B cell (primary cell): ENCODE results near the gene RERE. TPM values are rescaled to one million over a fixed set of nuclear protein-coding genes. Genes with fewer than 3 reads are reported as not detected.
A peak's percentile ranks its signal among the peaks of the same experiment; 100 is the strongest.

Experiments used
- ATAC-seq: fragments of 200-7000 bp; cut with Tn5 transposase; one replicate; pipeline ENCODE4 v1.10.0; 2021; ENCODE audit warnings: low read depth, mild to moderate bottlenecking, moderate number of reproducible peaks, moderate library complexity
- CTCF ChIA-PET: fragments of 350-600 bp; sonication (Branson Sonifier 250); formaldehyde crosslinking; loops from one replicate; lab custom pipeline; 2021; ENCODE audit warnings: antibody characterized with exemption, inconsistent platforms; lab: Charles Lee
- POLR2A ChIA-PET: fragments of 350-600 bp; sonication (Branson Sonifier 250); formaldehyde crosslinking; loops from one replicate; lab custom pipeline; 2021; ENCODE audit warnings: antibody characterized with exemption; lab: Charles Lee
- DNase-seq: peaks from one replicate; pipeline ENCODE4 v3.0.0; 2013
- H2AFZ ChIP-seq: 2 replicates; pipeline ENCODE4 v1.6.1; 2012; ENCODE audit warnings: mild to moderate bottlenecking, low read depth, low read length; ENCODE audit not compliant: insufficient read depth, poor library complexity, severe bottlenecking
- H3K27ac ChIP-seq, 2 donors: 1 replicate in 1 of 2; 2 replicates in 1 of 2; pipeline ENCODE4 v1.5.1; 2012 to 2013; ENCODE audit warnings: low read length in 2 of 2, mild to moderate bottlenecking in 2 of 2, moderate library complexity in 1 of 2
- H3K27me3 ChIP-seq, 4 experiments: fragments of 200-600 bp in 1 of 4; sonication (generic) in 1 of 4; replicated peaks in 1 of 4; 1 replicate in 2 of 4; 2 replicates in 2 of 4; pipeline versions ENCODE4 v1.6.1 to v1.7.0; 2013 to 2016; ENCODE audit warnings: low read length in 3 of 4, mild to moderate bottlenecking in 2 of 4, mixed read lengths in 1 of 4, moderate library complexity in 1 of 4; ENCODE audit not compliant: insufficient read depth in 4 of 4, control insufficient read depth in 3 of 4; ENCODE audit errors: control extremely low read depth in 1 of 4
- H3K36me3 ChIP-seq, 2 experiments: replicated peaks in 1 of 2; 1 replicate in 1 of 2; 2 replicates in 1 of 2; pipeline versions ENCODE4 v1.6.1 to v1.7.1; 2013; ENCODE audit warnings: low read length in 1 of 2; ENCODE audit not compliant: insufficient read depth in 2 of 2, control insufficient read depth in 1 of 2; ENCODE audit errors: control extremely low read depth in 1 of 2, extremely low read depth in 1 of 2
- H3K4me1 ChIP-seq, 2 donors: fragments of 200-600 bp in 1 of 2; sonication (generic) in 1 of 2; 1 replicate in 1 of 2; 2 replicates in 1 of 2; pipeline versions ENCODE4 v1.5.1 to v1.6.1; 2013 to 2017; ENCODE audit warnings: low read length in 2 of 2; ENCODE audit not compliant: control insufficient read depth in 2 of 2, insufficient read depth in 2 of 2
- H3K4me2 ChIP-seq: replicated peaks from 2 replicates; pipeline ENCODE3; 2012; ENCODE audit warnings: mild to moderate bottlenecking, low read depth, low read length; ENCODE audit not compliant: poor library complexity, severe bottlenecking
- H3K4me3 ChIP-seq, 5 experiments: fragments of 200-600 bp in 1 of 5; sonication (generic) in 1 of 5; 1 replicate in 3 of 5; 2 replicates in 2 of 5; pipeline versions ENCODE4 v1.5.1 to v1.7.0; 2011 to 2016; ENCODE audit warnings: low read length in 4 of 5, mild to moderate bottlenecking in 4 of 5, low read depth in 2 of 5, control low read depth in 1 of 5, moderate library complexity in 1 of 5; ENCODE audit not compliant: insufficient read depth in 1 of 5; ENCODE audit errors: control extremely low read depth in 1 of 5, extremely low read depth in 1 of 5
- H3K79me2 ChIP-seq: fragments of 200-600 bp; sonication (generic); one replicate; pipeline ENCODE4 v1.6.0; 2016; ENCODE audit warnings: low read length; ENCODE audit not compliant: control insufficient read depth, insufficient read depth
- H3K9ac ChIP-seq: fragments of 200-600 bp; sonication (generic); 2 replicates; pipeline ENCODE4 v1.6.1; 2017; ENCODE audit warnings: mild to moderate bottlenecking, low read length, moderate library complexity
- H3K9me3 ChIP-seq, 3 donors: one replicate each; pipeline versions ENCODE4 v1.6.1 to v1.7.1; 2013; ENCODE audit warnings: low read length in 2 of 3; ENCODE audit not compliant: control insufficient read depth in 2 of 3, insufficient read depth in 1 of 3; ENCODE audit errors: control extremely low read depth in 1 of 3
- H4K20me1 ChIP-seq: 2 replicates; pipeline ENCODE4 v1.6.0; 2012; ENCODE audit warnings: mild to moderate bottlenecking, low read length; ENCODE audit not compliant: insufficient read depth, control insufficient read depth, poor library complexity, severe bottlenecking
- H3K27ac Mint-ChIP-seq: one replicate; pipeline ENCODE4 v1.8.0; 2021; ENCODE audit warnings: mixed read lengths
- H3K27me3 Mint-ChIP-seq: one replicate; pipeline ENCODE4 v1.8.0; 2021; ENCODE audit warnings: mixed read lengths
- H3K4me1 Mint-ChIP-seq: one replicate; pipeline ENCODE4 v1.8.0; 2021; ENCODE audit warnings: mixed read lengths
- H3K4me3 Mint-ChIP-seq: one replicate; pipeline ENCODE4 v1.8.0; 2021; ENCODE audit warnings: mixed read lengths
- H3K9me3 Mint-ChIP-seq: one replicate; pipeline ENCODE4 v1.8.0; 2022; ENCODE audit warnings: mixed read lengths; ENCODE audit not compliant: insufficient read depth
- CTCF ChIP-seq: fragments of 200-600 bp; IDR thresholded peaks from one replicate; pipeline ENCODE4 v1.8.0; 2022; ENCODE audit warnings: antibody characterized with exemption, mild to moderate bottlenecking
- EZH2 ChIP-seq: IDR thresholded peaks from 2 replicates; pipeline ENCODE4 v1.6.1; 2012; ENCODE audit warnings: borderline replicate concordance, low read depth, mild to moderate bottlenecking, moderate library complexity, low read length; ENCODE audit not compliant: insufficient read depth, poor library complexity, severe bottlenecking
- WGBS: methylation state at CpG from one replicate; pipeline ENCODE4 v1.1.5; 2013; ENCODE audit warnings: missing lambda C conversion rate; ENCODE audit not compliant: insufficient coverage; 5-methylcytosine and 5-hydroxymethylcytosine counted together
- intact Hi-C: fragments of 100-400 bp; cut with micrococcal nuclease; formaldehyde crosslinking; loops from one replicate; pipeline ENCODE4 v1.10.0; 2022
- polyA plus RNA-seq: library from polyadenylated mRNA; depleted of rRNA; stranded (reverse); fragments of >200 nt; gene quantifications from 2 replicates; pipeline ENCODE4 v1.2.3, GENCODE V29; 2012
- total RNA-seq, 2 donors: library from RNA; stranded (reverse); fragments of 120-200 nt in 1 of 2; gene quantifications; 1 replicate in 1 of 2; 2 replicates in 1 of 2; pipeline versions ENCODE4 v1.2.3 to v1.2.4, GENCODE V29; 2013 to 2022

Gene RERE
- total and polyA plus RNA-seq, 2 donors (not counting 1 experiment from before 2014, with no cell fraction given), result 27.3 to 132 TPM

- POLR2A ChIA-PET, result no interaction called here
Observed at GRCh38 chr1:8667869-8668594, 149.4 kb downstream of the RERE start.

More at GRCh38 chr1:8667869-8668594, 149.4 kb downstream of the RERE start:
- CTCF ChIA-PET, result interaction anchor here (0.6 to 11.3 kb wide), 6 partner anchors 29 to 181 kb away, joined by 3 to 205 read pairs (median 4); no protein-coding TSS in a partner anchor
- Mint-ChIP-seq H3K4me3 (peak overlapping the region; percentile 18), H3K27me3 (no peaks in the 10 kb centered on the region), H3K9me3 (no peaks in the 10 kb centered on the region), H3K4me1 (peaks cover 48% of the 10 kb centered on the region), H3K27ac (peak overlapping the region; percentile 42)
- DNase-seq (no peak), ATAC-seq (no peak)
- WGBS, result 50% methylated on average over 2 of the region's 5 CpGs
- Histone ChIP-seq H3K27me3 (no peaks in the 10 kb centered on the region), H3K4me2 (peak overlapping the region; percentile 14), H3K27ac (peak overlapping the region in 1 of 2 donors; percentile 18), H3K4me1 (peaks cover 75 to 82% of the 10 kb centered on the region in 2 donors), H4K20me1 (peaks cover 3% of the 10 kb centered on the region), H3K9me3 (no peaks in the 10 kb centered on the region), H3K9ac (no peak overlapping the region), H3K4me3 (no peak overlapping the region), H3K79me2 (peaks cover 94% of the 10 kb centered on the region), H2AFZ (no peak overlapping the region), H3K36me3 (no peaks in the 10 kb centered on the region)
- intact Hi-C loops, result loop anchor here (2.0 kb wide), 1 partner anchor 37 kb away; no protein-coding TSS in a partner anchor
- TF ChIP-seq EZH2 (no peak), CTCF (no peak)
